PC-3 (cell line): ENCODE measurements around the gene PSMD2. TPM values are rescaled to one million over a fixed set of nuclear protein-coding genes. Genes with fewer than 3 reads are reported as not detected.

Source experiments
- ATAC-seq: fragments of 200-7000 bp; cut with Tn5 transposase; 2 replicates; pipeline ENCODE4 v1.9.1; 2020; ENCODE audit warnings: mild to moderate bottlenecking, moderate library complexity
- BruUV-seq: library from RNA; stranded (reverse); fragments of 400-500 nt; replicated peaks from 2 replicates; lab custom pipeline; 2021; lab: Mats Ljungman, UMichigan
- CTCF ChIA-PET: fragments of 300-600 bp; sonication (Branson Sonifier 250); formaldehyde crosslinking; loops from one replicate; lab custom pipeline; 2022; ENCODE audit warnings: antibody characterized with exemption; lab: Charles Lee
- POLR2A ChIA-PET: fragments of 300-600 bp; sonication (Branson Sonifier 250); formaldehyde crosslinking; loops from one replicate; lab custom pipeline; 2022; ENCODE audit warnings: antibody characterized with exemption; ENCODE audit not compliant: unreplicated experiment; lab: Charles Lee
- DNase-seq: peaks from one replicate; pipeline ENCODE4 v3.0.0-alpha.2; 2015
- H2AFZ ChIP-seq: fragments of 300-600 bp; sonication (generic); 2 replicates; pipeline ENCODE4 v1.6.0; 2016; ENCODE audit warnings: antibody characterized with exemption, low read length
- H3F3A ChIP-seq: fragments of 300-600 bp; sonication (generic); one replicate; pipeline ENCODE4 v1.6.0; 2017; ENCODE audit warnings: antibody characterized with exemption, low read length, control low read depth, mild to moderate bottlenecking; ENCODE audit not compliant: unreplicated experiment
- H3K27ac ChIP-seq: fragments of 300-600 bp; sonication (generic); 2 replicates; pipeline ENCODE4 v1.5.1; 2016; ENCODE audit warnings: mild to moderate bottlenecking, low read length
- H3K27me3 ChIP-seq: fragments of 300-600 bp; sonication (generic); 2 replicates; pipeline ENCODE4 v1.6.1; 2016; ENCODE audit warnings: low read length, mixed read lengths
- H3K36me3 ChIP-seq: fragments of 300-600 bp; sonication (generic); 2 replicates; pipeline ENCODE4 v1.6.1; 2016; ENCODE audit warnings: low read depth, mixed run types, low read length, mixed read lengths
- H3K4me1 ChIP-seq: fragments of 300-600 bp; sonication (generic); 2 replicates; pipeline ENCODE4 v1.5.1; 2016; ENCODE audit warnings: low read length; ENCODE audit not compliant: insufficient read depth
- H3K4me2 ChIP-seq: fragments of 300-600 bp; sonication (generic); 2 replicates; pipeline ENCODE4 v1.6.0; 2016; ENCODE audit warnings: low read length
- H3K4me3 ChIP-seq: fragments of 300-600 bp; sonication (generic); 2 replicates; pipeline ENCODE4 v1.5.1; 2016; ENCODE audit warnings: mild to moderate bottlenecking, low read length, mixed read lengths
- H3K79me2 ChIP-seq: fragments of 300-600 bp; sonication (generic); 2 replicates; pipeline ENCODE4 v1.6.1; 2017; ENCODE audit warnings: low read length, mixed read lengths
- H3K9ac ChIP-seq: fragments of 300-600 bp; sonication (generic); 2 replicates; pipeline ENCODE4 v1.6.0; 2016; ENCODE audit warnings: mild to moderate bottlenecking, low read length
- H3K9me2 ChIP-seq: fragments of 300-600 bp; sonication (generic); replicated peaks from 2 replicates; pipeline ENCODE4 v1.6.1; 2016; ENCODE audit warnings: mixed run types, low read length, mixed read lengths
- H3K9me3 ChIP-seq: fragments of 300-600 bp; sonication (generic); 2 replicates; pipeline ENCODE4 v1.6.1; 2016; ENCODE audit warnings: low read length, mixed read lengths
- H4K20me1 ChIP-seq: fragments of 300-600 bp; sonication (generic); 2 replicates; pipeline ENCODE4 v1.6.1; 2016; ENCODE audit warnings: low read length, mixed read lengths
- EZH2 ChIP-seq: fragments of 300-600 bp; sonication (generic); IDR thresholded peaks from one replicate; pipeline ENCODE4 v1.6.1; 2017; ENCODE audit warnings: antibody characterized with exemption, mild to moderate bottlenecking, low read length; ENCODE audit not compliant: unreplicated experiment
- EZH2phosphoT487 ChIP-seq: fragments of 300-600 bp; sonication (generic); IDR thresholded peaks from 2 replicates; pipeline ENCODE4 v1.6.1; 2018; ENCODE audit warnings: mild to moderate bottlenecking, antibody characterized with exemption, low read length, borderline replicate concordance
- intact Hi-C: fragments of 100-400 bp; cut with micrococcal nuclease; formaldehyde crosslinking; loops from 2 replicates; pipeline ENCODE4 v1.9.0; 2023
- total RNA-seq: library from RNA; depleted of rRNA; stranded (reverse); fragments of >200 nt; gene quantifications from 2 replicates; pipeline ENCODE4 v1.2.3, GENCODE V29; 2014
- TF ChIP-seq, protein P1 (sequence below): fragments of 300-600 bp; sonication (generic); conservative IDR thresholded peaks from 2 replicates; pipeline ENCODE4 v1.5.1; 2017; ENCODE audit warnings: antibody characterized with exemption, low read depth, mild to moderate bottlenecking, low read length

The PSMD2 gene
- total RNA-seq, 1 experiment from 2014 or later: 1,057 TPM

DNA sequence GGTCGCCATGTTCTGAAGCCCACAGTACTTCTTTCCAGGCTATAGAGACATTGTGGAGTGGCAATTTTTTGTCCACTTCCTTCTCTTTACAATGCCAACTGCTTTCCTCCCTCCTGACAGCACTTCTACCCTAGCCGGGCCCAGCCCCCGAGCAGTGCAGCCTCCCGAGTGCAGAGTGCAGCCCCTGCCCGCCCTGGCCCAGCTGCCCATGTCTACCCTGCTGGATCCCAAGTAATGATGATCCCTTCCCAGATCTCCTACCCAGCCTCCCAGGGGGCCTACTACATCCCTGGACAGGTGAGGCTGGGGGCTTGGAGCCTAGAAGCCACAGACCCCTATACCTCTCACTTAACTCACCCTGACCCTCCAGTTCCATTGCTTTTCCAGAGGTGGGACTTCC lies 18.2 kb downstream of the PSMD2 start:
- H3K36me3 ChIP-seq: peaks cover 46% of the 10 kb centered on the region
- H3K4me1 ChIP-seq: peaks cover 45% of the 10 kb centered on the region
- H4K20me1 ChIP-seq: peaks cover 67% of the 10 kb centered on the region
- H3K9me2 ChIP-seq: no peaks in the 10 kb centered on the region
- DNase-seq: no peak
- intact Hi-C loops: no loop called here
- TF ChIP-seq EZH2phosphoT487: no peak
- TF ChIP-seq EZH2: no peak
- TF ChIP-seq, protein P1, sequence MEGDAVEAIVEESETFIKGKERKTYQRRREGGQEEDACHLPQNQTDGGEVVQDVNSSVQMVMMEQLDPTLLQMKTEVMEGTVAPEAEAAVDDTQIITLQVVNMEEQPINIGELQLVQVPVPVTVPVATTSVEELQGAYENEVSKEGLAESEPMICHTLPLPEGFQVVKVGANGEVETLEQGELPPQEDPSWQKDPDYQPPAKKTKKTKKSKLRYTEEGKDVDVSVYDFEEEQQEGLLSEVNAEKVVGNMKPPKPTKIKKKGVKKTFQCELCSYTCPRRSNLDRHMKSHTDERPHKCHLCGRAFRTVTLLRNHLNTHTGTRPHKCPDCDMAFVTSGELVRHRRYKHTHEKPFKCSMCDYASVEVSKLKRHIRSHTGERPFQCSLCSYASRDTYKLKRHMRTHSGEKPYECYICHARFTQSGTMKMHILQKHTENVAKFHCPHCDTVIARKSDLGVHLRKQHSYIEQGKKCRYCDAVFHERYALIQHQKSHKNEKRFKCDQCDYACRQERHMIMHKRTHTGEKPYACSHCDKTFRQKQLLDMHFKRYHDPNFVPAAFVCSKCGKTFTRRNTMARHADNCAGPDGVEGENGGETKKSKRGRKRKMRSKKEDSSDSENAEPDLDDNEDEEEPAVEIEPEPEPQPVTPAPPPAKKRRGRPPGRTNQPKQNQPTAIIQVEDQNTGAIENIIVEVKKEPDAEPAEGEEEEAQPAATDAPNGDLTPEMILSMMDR: no peak
- no peak for ATAC-seq
- ChIA-PET CTCF (no interaction called here), POLR2A (interaction anchor here (0.6 kb wide), 1 partner anchor 1460 kb away, joined by 3 read pairs; no protein-coding TSS in a partner anchor)
- no peaks in the 10 kb centered on the region for H3K9me3 ChIP-seq
- H3K79me2 ChIP-seq: peaks cover 74% of the 10 kb centered on the region
- no peaks in the 10 kb centered on the region for H3F3A ChIP-seq
- BruUV-seq: no TSS peak
- H3K27ac ChIP-seq: no peak overlapping the region
- no peak overlapping the region for H2AFZ ChIP-seq
- no peaks in the 10 kb centered on the region for H3K27me3 ChIP-seq
- H3K9ac ChIP-seq: 0 out of 2 replicates have a peak overlapping the region, but pooled peaks have one; percentile 100
- H3K4me2 ChIP-seq: peak overlapping the region; percentile 96
- peak overlapping the region; percentile 100 for H3K4me3 ChIP-seq

DNA sequence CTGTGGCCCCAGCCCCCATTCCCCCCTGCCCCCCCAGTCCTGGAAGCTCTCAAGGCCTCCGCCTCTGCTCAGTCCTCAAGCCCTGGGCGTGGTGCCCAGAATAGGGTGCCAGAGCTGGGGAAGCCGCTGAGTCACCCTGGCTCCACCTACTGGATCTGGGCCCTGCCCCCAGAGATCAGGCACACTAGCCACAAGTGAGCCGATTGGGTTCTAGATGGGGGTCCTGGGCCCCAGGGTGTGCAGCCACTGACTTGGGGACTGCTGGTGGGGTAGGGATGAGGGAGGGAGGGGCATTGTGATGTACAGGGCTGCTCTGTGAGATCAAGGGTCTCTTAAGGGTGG lies 21.0 kb downstream of the PSMD2 start:
- peaks cover 93% of the 10 kb centered on the region for H3K79me2 ChIP-seq
- DNase-seq (peak; percentile 98), ATAC-seq (peak; percentile 80)
- BruUV-seq: no TSS peak
- H3K27me3 ChIP-seq: no peaks in the 10 kb centered on the region
- peak overlapping the region; percentile 81 for H3K4me2 ChIP-seq
- no peaks in the 10 kb centered on the region for H3F3A ChIP-seq
- H3K9me3 ChIP-seq: no peaks in the 10 kb centered on the region
- peak overlapping the region; percentile 88 for H3K27ac ChIP-seq
- CTCF ChIA-PET: interaction anchor here (0.8 to 0.9 kb wide), 2 partner anchors 14 to 26 kb away, joined by 5 read pairs; no protein-coding TSS in a partner anchor
- H2AFZ ChIP-seq: no peak overlapping the region
- H3K36me3 ChIP-seq: peaks cover 73% of the 10 kb centered on the region
- H3K4me1 ChIP-seq: peaks cover 40% of the 10 kb centered on the region
- POLR2A ChIA-PET: interaction anchor here (0.5 kb wide), 1 partner anchor 168 kb away, joined by 8 read pairs; no protein-coding TSS in a partner anchor
- H3K4me3 ChIP-seq: peak overlapping the region; percentile 52
- H3K9ac ChIP-seq: peak overlapping the region; percentile 46; the same call in 1 of the 2 replicates
- no peaks in the 10 kb centered on the region for H3K9me2 ChIP-seq
- peaks cover 76% of the 10 kb centered on the region for H4K20me1 ChIP-seq
- intact Hi-C loops: loop anchor here (1.0 kb wide), 1 partner anchor 12 kb away; no protein-coding TSS in a partner anchor
- TF ChIP-seq, protein P1: no peak
- TF ChIP-seq EZH2phosphoT487: no peak
- TF ChIP-seq EZH2: no peak

DNA sequence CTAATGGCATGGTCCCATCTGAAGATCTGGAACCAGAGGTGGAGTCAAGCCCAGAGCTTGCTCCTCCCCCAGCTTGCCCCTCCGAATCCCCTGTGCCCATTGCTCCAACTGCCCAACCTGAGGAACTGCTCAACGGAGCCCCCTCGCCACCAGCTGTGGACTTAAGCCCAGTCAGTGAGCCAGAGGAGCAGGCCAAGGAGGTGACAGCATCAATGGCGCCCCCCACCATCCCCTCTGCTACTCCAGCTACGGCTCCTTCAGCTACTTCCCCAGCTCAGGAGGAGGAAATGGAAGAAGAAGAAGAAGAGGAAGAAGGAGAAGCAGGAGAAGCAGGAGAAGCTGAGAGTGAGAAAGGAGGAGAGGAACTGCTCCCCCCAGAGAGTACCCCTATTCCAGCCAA lies 22.6 kb downstream of the PSMD2 start:
- TF ChIP-seq EZH2phosphoT487: no peak
- TF ChIP-seq, protein P1: no peak
- TF ChIP-seq EZH2: no peak
- Histone ChIP-seq H2AFZ (no peak overlapping the region), H3K27ac (no peak overlapping the region), H3F3A (no peaks in the 10 kb centered on the region), H3K4me3 (no peak overlapping the region), H3K9me2 (no peaks in the 10 kb centered on the region), H3K27me3 (no peaks in the 10 kb centered on the region), H3K4me2 (no peak overlapping the region), H3K9me3 (no peaks in the 10 kb centered on the region), H3K9ac (no peak overlapping the region), H4K20me1 (peaks cover 65% of the 10 kb centered on the region), H3K36me3 (peaks cover 81% of the 10 kb centered on the region), H3K79me2 (peaks cover 88% of the 10 kb centered on the region), H3K4me1 (peaks cover 36% of the 10 kb centered on the region)
- DNase-seq (no peak), ATAC-seq (no peak)
- ChIA-PET CTCF (no interaction called here), POLR2A (no interaction called here)
- TSS peak; percentile 6 for BruUV-seq
- intact Hi-C loops: no loop called here
